Measurements from ENCODE around the gene LHFPL4.

LHFPL4 gene

DNA sequence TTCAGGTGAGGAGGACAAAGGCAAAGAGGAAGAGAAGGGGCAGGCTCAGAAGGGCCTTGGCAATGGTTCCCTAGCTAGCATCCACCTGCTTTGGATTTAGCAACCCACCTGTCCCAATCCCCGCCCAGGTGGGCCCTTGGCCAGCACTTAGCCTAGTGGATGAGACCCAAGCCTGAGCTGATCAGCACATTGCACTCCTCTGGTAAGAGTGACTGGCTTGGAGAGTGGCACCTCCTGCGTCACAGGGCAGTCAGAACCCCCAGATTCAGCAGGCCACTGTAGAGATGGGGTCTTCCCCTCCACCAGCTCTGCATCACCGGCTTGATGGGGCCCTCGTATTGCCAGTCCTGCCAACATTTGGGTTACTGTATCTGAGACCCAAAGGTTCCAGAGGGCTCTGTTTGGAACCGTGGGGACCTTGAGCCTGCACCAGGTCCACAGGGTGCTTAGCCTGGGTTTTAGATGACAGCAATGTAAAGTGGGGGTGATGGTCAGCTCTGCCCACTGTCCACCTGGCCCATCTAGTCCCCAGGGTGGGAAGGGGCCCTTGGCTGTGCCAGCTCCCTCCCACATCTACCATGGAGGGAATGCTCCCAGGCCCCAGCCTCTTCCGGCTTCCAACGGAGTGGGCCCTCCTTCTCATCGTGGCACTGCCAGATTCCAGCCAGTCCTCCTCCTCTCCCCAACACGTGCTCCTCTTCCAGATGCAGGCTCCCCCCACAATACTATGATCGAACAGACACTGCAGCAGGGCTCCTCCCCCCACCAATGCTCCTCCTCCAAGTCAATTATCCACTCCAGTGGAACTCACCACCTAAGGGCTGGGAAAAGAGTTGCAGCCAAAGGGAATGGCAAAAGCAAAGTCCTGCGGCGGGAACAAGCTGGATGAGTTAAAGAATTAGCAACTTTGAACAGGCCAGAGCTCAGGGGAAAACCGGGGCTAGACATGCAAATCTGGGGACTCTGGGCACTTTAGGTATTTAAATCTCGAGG lies 45.7 kb downstream of the LHFPL4 start:
- TF ChIP-seq EGR1 (IDR thresholded peaks at IDR 0.05): no peak
- no peak for TF ChIP-seq FOXM1 (IDR thresholded peaks at IDR 0.05; ENCODE audit: borderline replicate concordance, low read depth)
- no peak for TF ChIP-seq ZBTB7A (IDR thresholded peaks at IDR 0.05; ENCODE audit: low read depth)
- no peak for TF ChIP-seq TCF12 (IDR thresholded peaks at IDR 0.05; ENCODE audit: low read depth)
- TF ChIP-seq, protein P1, sequence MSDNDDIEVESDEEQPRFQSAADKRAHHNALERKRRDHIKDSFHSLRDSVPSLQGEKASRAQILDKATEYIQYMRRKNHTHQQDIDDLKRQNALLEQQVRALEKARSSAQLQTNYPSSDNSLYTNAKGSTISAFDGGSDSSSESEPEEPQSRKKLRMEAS (IDR thresholded peaks at IDR 0.05): no peak
- no peak for TF ChIP-seq CEBPB (IDR thresholded peaks at IDR 0.05)

DNA sequence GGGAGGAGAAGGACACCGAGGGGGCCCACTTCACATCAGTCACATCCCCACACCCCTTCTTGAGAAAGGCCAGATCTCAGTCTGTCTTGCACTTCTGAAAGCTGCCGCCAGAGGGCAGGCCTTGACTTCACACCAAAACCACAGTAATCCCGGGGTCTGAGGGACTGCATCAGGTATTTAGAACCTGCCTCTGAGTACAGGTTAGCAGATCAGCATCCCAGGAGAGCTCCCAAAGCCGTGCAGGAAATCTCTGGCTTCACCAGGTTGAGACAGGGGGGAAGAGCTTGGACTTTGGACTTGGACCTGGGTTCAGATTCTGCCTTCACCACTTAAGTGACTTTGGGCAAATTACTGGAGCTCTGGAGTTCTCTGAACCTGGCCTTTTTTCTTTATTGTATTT lies 50.3 kb downstream of the LHFPL4 start:
- TF ChIP-seq, protein P1 (IDR thresholded peaks at IDR 0.05): no peak
- no peak for TF ChIP-seq NFIC (IDR thresholded peaks at IDR 0.05)
- TF ChIP-seq CREB1 (IDR thresholded peaks at IDR 0.05; ENCODE audit: low read depth): no peak
- no peak for TF ChIP-seq YY1 (IDR thresholded peaks at IDR 0.05; ENCODE audit: low read depth)
- TF ChIP-seq RAD21 (IDR thresholded peaks at IDR 0.05; ENCODE audit: low read depth): peak; percentile 97

DNA sequence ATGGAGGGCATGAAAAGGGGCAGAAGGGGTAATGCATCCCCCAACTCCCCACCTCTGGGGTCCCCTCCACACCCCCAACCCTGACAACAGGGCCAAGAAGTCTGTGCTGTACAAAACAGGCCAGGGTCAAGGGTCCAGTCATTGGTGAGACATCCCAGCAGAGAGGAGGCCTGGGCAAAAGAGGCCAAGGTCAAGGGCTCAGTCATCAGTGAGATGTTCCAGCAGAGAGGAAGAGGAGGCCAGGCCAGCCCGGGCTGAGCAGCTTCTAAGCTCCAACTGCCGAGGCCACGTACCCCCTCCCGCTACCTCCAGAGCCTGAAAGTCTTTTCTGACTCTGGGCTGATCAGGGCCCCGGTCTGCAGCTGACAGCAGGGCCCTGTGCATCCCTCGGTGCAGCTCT lies 52.4 kb downstream of the LHFPL4 start:
- TF ChIP-seq TEAD4 (IDR thresholded peaks at IDR 0.05): no peak

- TF ChIP-seq, protein P2, sequence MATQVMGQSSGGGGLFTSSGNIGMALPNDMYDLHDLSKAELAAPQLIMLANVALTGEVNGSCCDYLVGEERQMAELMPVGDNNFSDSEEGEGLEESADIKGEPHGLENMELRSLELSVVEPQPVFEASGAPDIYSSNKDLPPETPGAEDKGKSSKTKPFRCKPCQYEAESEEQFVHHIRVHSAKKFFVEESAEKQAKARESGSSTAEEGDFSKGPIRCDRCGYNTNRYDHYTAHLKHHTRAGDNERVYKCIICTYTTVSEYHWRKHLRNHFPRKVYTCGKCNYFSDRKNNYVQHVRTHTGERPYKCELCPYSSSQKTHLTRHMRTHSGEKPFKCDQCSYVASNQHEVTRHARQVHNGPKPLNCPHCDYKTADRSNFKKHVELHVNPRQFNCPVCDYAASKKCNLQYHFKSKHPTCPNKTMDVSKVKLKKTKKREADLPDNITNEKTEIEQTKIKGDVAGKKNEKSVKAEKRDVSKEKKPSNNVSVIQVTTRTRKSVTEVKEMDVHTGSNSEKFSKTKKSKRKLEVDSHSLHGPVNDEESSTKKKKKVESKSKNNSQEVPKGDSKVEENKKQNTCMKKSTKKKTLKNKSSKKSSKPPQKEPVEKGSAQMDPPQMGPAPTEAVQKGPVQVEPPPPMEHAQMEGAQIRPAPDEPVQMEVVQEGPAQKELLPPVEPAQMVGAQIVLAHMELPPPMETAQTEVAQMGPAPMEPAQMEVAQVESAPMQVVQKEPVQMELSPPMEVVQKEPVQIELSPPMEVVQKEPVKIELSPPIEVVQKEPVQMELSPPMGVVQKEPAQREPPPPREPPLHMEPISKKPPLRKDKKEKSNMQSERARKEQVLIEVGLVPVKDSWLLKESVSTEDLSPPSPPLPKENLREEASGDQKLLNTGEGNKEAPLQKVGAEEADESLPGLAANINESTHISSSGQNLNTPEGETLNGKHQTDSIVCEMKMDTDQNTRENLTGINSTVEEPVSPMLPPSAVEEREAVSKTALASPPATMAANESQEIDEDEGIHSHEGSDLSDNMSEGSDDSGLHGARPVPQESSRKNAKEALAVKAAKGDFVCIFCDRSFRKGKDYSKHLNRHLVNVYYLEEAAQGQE (IDR thresholded peaks at IDR 0.05; ENCODE audit: low read depth): peak; percentile 81
- TF ChIP-seq RAD21 (IDR thresholded peaks at IDR 0.05; ENCODE audit: low read depth): peak; percentile 65; the same call in 1 of the 2 replicates
- TF ChIP-seq CEBPB (IDR thresholded peaks at IDR 0.05): no peak
Observed at GRCh38 chr3:9500108-9501050, 53.2 kb downstream of the LHFPL4 start.

DNA sequence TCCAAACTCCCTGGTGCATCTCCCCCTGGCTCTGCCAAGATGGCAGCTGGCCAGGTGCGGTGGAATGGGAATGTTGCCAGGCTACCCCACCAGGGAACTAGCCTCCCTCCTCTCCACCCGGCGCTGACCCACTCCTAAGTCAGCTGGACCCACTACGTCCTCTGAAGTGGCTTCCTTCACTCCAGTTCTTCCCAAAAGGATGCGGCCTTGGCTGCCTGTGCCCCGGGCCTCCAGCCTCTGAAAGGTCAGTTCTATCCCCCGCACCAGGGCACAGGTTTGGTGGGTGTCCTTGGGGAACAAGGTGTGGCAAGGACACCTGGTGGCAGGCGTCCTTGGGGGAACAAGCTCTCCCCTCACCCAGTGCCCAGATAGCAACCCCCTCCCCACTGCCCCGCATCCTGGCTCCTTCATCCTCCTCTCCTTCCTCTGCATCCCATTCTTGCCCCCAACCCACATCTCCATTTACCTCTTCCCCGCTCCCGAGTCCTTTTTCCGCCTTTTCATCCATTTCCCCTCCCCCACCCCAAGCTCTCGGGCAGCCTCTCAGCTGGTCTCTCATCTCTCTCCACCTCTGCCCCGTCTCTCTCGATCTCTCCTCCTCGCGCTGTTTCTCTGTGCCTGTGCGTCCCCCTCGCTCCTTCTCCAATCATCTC lies 54.0 kb downstream of the LHFPL4 start:
- TF ChIP-seq EGR1 (IDR thresholded peaks at IDR 0.05): no peak
- no peak for TF ChIP-seq EP300 (IDR thresholded peaks at IDR 0.05; ENCODE audit: borderline replicate concordance)
- TF ChIP-seq YY1 (IDR thresholded peaks at IDR 0.05; ENCODE audit: low read depth): no peak
- no peak for TF ChIP-seq TEAD4 (IDR thresholded peaks at IDR 0.05)
- no peak for TF ChIP-seq TAF1 (IDR thresholded peaks at IDR 0.05; ENCODE audit: low read depth)
- TF ChIP-seq, protein P2 (IDR thresholded peaks at IDR 0.05; ENCODE audit: low read depth): no peak
- TF ChIP-seq CEBPB (IDR thresholded peaks at IDR 0.05): no peak
- no peak for TF ChIP-seq NFIC (IDR thresholded peaks at IDR 0.05)
- TF ChIP-seq, protein P1 (IDR thresholded peaks at IDR 0.05): no peak
- TF ChIP-seq TCF12 (IDR thresholded peaks at IDR 0.05; ENCODE audit: low read depth): no peak
- TF ChIP-seq, protein P3, sequence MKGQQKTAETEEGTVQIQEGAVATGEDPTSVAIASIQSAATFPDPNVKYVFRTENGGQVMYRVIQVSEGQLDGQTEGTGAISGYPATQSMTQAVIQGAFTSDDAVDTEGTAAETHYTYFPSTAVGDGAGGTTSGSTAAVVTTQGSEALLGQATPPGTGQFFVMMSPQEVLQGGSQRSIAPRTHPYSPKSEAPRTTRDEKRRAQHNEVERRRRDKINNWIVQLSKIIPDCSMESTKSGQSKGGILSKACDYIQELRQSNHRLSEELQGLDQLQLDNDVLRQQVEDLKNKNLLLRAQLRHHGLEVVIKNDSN (IDR thresholded peaks at IDR 0.05): no peak
- TF ChIP-seq RAD21 (IDR thresholded peaks at IDR 0.05; ENCODE audit: low read depth): no peak
- TF ChIP-seq CREB1 (IDR thresholded peaks at IDR 0.05; ENCODE audit: low read depth): no peak
- TF ChIP-seq FOXM1 (IDR thresholded peaks at IDR 0.05; ENCODE audit: borderline replicate concordance, low read depth): no peak
- no peak for TF ChIP-seq ZBTB7A (IDR thresholded peaks at IDR 0.05; ENCODE audit: low read depth)

DNA sequence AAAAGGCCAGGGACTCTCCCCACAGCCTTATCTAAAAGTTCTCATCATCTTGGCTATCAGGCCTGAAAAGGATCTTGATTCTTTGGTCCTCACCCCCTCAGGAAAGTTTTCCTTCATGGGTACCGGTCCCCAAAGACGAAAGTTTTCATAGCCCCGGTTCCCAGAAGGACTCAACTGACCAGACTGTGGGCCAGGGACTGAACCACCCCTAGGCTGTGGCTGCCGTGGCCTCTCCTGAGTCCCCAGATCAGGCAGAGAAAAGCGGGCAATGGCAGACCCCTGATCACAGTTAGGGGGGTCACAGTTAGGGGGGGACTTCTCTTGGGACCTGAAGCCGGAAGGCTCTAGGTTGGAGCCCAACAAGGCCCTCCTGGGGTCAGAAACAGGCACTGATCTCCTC lies 54.8 kb downstream of the LHFPL4 start:
- TF ChIP-seq, protein P2 (IDR thresholded peaks at IDR 0.05; ENCODE audit: low read depth): no peak
- no peak for TF ChIP-seq ZBTB7A (IDR thresholded peaks at IDR 0.05; ENCODE audit: low read depth)
- TF ChIP-seq NFIC (IDR thresholded peaks at IDR 0.05): no peak
- no peak for TF ChIP-seq FOXM1 (IDR thresholded peaks at IDR 0.05; ENCODE audit: borderline replicate concordance, low read depth)
- no peak for TF ChIP-seq TCF12 (IDR thresholded peaks at IDR 0.05; ENCODE audit: low read depth)
- no peak for TF ChIP-seq CREB1 (IDR thresholded peaks at IDR 0.05; ENCODE audit: low read depth)
- TF ChIP-seq, protein P3 (IDR thresholded peaks at IDR 0.05): no peak

Measured in Ishikawa (cell line).